Measurements from ENCODE around the gene C1orf116. TPM values are rescaled to one million over a fixed set of nuclear protein-coding genes. Genes with fewer than 3 reads are reported as not detected.
"Not testable (repeated sequence)": the region's sequence is repeated elsewhere in the genome, so short reads cannot be mapped to it uniquely, and the experiment has no call there.

The C1orf116 gene
- total RNA-seq, 1 donor from 2014 or later = 21.6 TPM

GRCh38 chr1:207049054-207049453 is 16.5 kb upstream of the C1orf116 start:
- no peak for TF ChIP-seq CTCF (conservative IDR thresholded peaks at IDR 0.05; ENCODE audit: low read depth, low read length)
- DNase-seq (ENCODE audit: low read depth) = no peak
- peak overlapping the region; percentile 96 for H3K4me3 ChIP-seq (ENCODE audit: low read depth, low read length)

- no peak for DNase-seq (ENCODE audit: low read depth)
- H3K4me3 ChIP-seq (ENCODE audit: low read depth, low read length) = no peak overlapping the region
- no peak for TF ChIP-seq CTCF (conservative IDR thresholded peaks at IDR 0.05; ENCODE audit: low read depth, low read length)
These were observed 15.5 kb upstream of the C1orf116 start for GRCh38 chr1:207048041-207048440.

GRCh38 chr1:207047505-207047904 is 14.9 kb upstream of the C1orf116 start:
- TF ChIP-seq CTCF (conservative IDR thresholded peaks at IDR 0.05; ENCODE audit: low read depth, low read length) = no peak
- H3K4me3 ChIP-seq (ENCODE audit: low read depth, low read length) = no peak overlapping the region
- no peak for DNase-seq (ENCODE audit: low read depth)

- no peak for DNase-seq (ENCODE audit: low read depth)
- TF ChIP-seq CTCF (conservative IDR thresholded peaks at IDR 0.05; ENCODE audit: low read depth, low read length) = no peak
- H3K4me3 ChIP-seq (ENCODE audit: low read depth, low read length) = no peak overlapping the region
These were observed 12.9 kb upstream of the C1orf116 start for GRCh38 chr1:207045453-207045852.

- H3K4me3 ChIP-seq (ENCODE audit: low read depth, low read length); DNase-seq (ENCODE audit: low read depth): not testable (repeated sequence)
These were observed 8.8 kb upstream of the C1orf116 start for GRCh38 chr1:207041397-207041796.

GRCh38 chr1:207040181-207040533 is 7.6 kb upstream of the C1orf116 start:
- no peak for TF ChIP-seq CTCF (conservative IDR thresholded peaks at IDR 0.05; ENCODE audit: low read depth, low read length)
- no peak for DNase-seq (ENCODE audit: low read depth)
- H3K4me3 ChIP-seq (ENCODE audit: low read depth, low read length) = no peak overlapping the region

- no peak for TF ChIP-seq CTCF (conservative IDR thresholded peaks at IDR 0.05; ENCODE audit: low read depth, low read length)
- no peak for DNase-seq (ENCODE audit: low read depth)
- H3K4me3 ChIP-seq (ENCODE audit: low read depth, low read length) = no peak overlapping the region
These were observed 7.0 kb upstream of the C1orf116 start for GRCh38 chr1:207039380-207040180.

Data from epithelial cell of proximal tubule (primary cell).